Muscle of leg (tissue), 16 donors: Measurements from ENCODE around the gene VPS72. TPM values are rescaled to one million over a fixed set of nuclear protein-coding genes. Genes with fewer than 3 reads are reported as not detected.

ENCODE experiments used
- DNase-seq: peaks from one replicate; pipeline ENCODE4 v3.0.0; 2013
- H3K27ac ChIP-seq: one replicate; pipeline ENCODE4 v1.5.1; 2013; ENCODE audit warnings: mild to moderate bottlenecking, low read length, control low read depth
- H3K27me3 ChIP-seq: one replicate; pipeline ENCODE4 v1.6.1; 2013; ENCODE audit warnings: low read length; ENCODE audit not compliant: control insufficient read depth, insufficient read depth
- H3K36me3 ChIP-seq: one replicate; pipeline ENCODE4 v1.6.1; 2013; ENCODE audit warnings: low read length; ENCODE audit not compliant: control insufficient read depth, insufficient read depth
- H3K4me1 ChIP-seq: one replicate; pipeline ENCODE4 v1.6.1; 2013; ENCODE audit warnings: low read length; ENCODE audit not compliant: control insufficient read depth, insufficient read depth
- H3K4me3 ChIP-seq: one replicate; pipeline ENCODE4 v1.5.1; 2013; ENCODE audit warnings: low read length, control low read depth
- H3K9me3 ChIP-seq: replicated peaks from 2 replicates; pipeline ENCODE4 v1.6.1; 2013; ENCODE audit warnings: low read depth, low read length; ENCODE audit not compliant: control insufficient read depth
- WGBS: methylation state at CpG from one replicate; pipeline ENCODE4 v1.1.5; 2013; ENCODE audit warnings: missing lambda C conversion rate; ENCODE audit not compliant: insufficient coverage; 5-methylcytosine and 5-hydroxymethylcytosine counted together
- long read RNA-seq, 11 donors: transcript quantifications; one replicate each; lab custom pipeline, GENCODE V29; 2026
- polyA plus RNA-seq, 8 donors: library from polyadenylated mRNA; unstranded; fragments of 120-200 nt; gene quantifications; one replicate each; pipeline versions ENCODE4 v1.2.1 to v1.2.3, GENCODE V29; 2013; ENCODE audit warnings: inconsistent platforms in 1 of 8, low replicate concordance in 1 of 8; ENCODE audit not compliant: insufficient read length in 8 of 8, insufficient read depth in 1 of 8
- total RNA-seq: library from RNA; stranded (reverse); fragments of 120-200 nt; gene quantifications from one replicate; pipeline ENCODE4 v1.2.4, GENCODE V29; 2013

VPS72 gene
- total RNA-seq, result 45.0 TPM
- polyA plus RNA-seq, result 10 to 100 TPM; 44.2 to 59.9 (median 52.8) TPM
- long read RNA-seq, donor 1, transcript VPS72-202 (6 exons, 1,527 nt), result major isoform, 8 of 10 reads
- long read RNA-seq, donor 1, partial matches to known transcripts, result 0 of 10 reads
- long read RNA-seq, donor 1, other reads (novel, unspliced or antisense), result 0 of 10 reads
- long read RNA-seq, donor 2, result 0 reads
- long read RNA-seq, donor 3, transcript VPS72-202 (6 exons, 1,527 nt), result major isoform, 16 of 17 reads
- long read RNA-seq, donor 3, partial matches to known transcripts, result 0 of 17 reads
- long read RNA-seq, donor 3, other reads (novel, unspliced or antisense), result 0 of 17 reads
- long read RNA-seq, donor 4, transcript VPS72-202 (6 exons, 1,527 nt), result major isoform, 7 of 14 reads
- long read RNA-seq, donor 4, partial matches to known transcripts, result 6 of 14 reads
- long read RNA-seq, donor 4, other reads (novel, unspliced or antisense), result 0 of 14 reads
- long read RNA-seq, donor 5, transcript VPS72-202 (6 exons, 1,527 nt), result major isoform, 36 of 37 reads
- long read RNA-seq, donor 5, partial matches to known transcripts, result 0 of 37 reads
- long read RNA-seq, donor 5, other reads (novel, unspliced or antisense), result 0 of 37 reads
- long read RNA-seq, donor 6, transcript VPS72-202 (6 exons, 1,527 nt), result major isoform, 28 of 36 reads
- long read RNA-seq, donor 6, partial matches to known transcripts, result 7 of 36 reads
- long read RNA-seq, donor 6, other reads (novel, unspliced or antisense), result 0 of 36 reads
- long read RNA-seq, donor 7, transcript VPS72-202 (6 exons, 1,527 nt), result major isoform, 13 of 31 reads
- long read RNA-seq, donor 7, partial matches to known transcripts, result 16 of 31 reads
- long read RNA-seq, donor 7, other reads (novel, unspliced or antisense), result 0 of 31 reads
- long read RNA-seq, donor 8, transcript VPS72-202 (6 exons, 1,527 nt), result major isoform, 9 of 10 reads
- long read RNA-seq, donor 8, partial matches to known transcripts, result 0 of 10 reads
- long read RNA-seq, donor 8, other reads (novel, unspliced or antisense), result 0 of 10 reads
- long read RNA-seq, donor 9, transcript VPS72-202 (6 exons, 1,527 nt), result major isoform, 12 of 13 reads
- long read RNA-seq, donor 9, partial matches to known transcripts, result 0 of 13 reads
- long read RNA-seq, donor 9, other reads (novel, unspliced or antisense), result 0 of 13 reads
- long read RNA-seq, donor 10, transcript VPS72-202 (6 exons, 1,527 nt), result major isoform, 22 of 22 reads
- long read RNA-seq, donor 10, partial matches to known transcripts, result 0 of 22 reads
- long read RNA-seq, donor 10, other reads (novel, unspliced or antisense), result 0 of 22 reads
- long read RNA-seq, donor 11, transcript VPS72-202 (6 exons, 1,527 nt), result major isoform, 16 of 17 reads
- long read RNA-seq, donor 11, partial matches to known transcripts, result 0 of 17 reads
- long read RNA-seq, donor 11, other reads (novel, unspliced or antisense), result 0 of 17 reads

DNA sequence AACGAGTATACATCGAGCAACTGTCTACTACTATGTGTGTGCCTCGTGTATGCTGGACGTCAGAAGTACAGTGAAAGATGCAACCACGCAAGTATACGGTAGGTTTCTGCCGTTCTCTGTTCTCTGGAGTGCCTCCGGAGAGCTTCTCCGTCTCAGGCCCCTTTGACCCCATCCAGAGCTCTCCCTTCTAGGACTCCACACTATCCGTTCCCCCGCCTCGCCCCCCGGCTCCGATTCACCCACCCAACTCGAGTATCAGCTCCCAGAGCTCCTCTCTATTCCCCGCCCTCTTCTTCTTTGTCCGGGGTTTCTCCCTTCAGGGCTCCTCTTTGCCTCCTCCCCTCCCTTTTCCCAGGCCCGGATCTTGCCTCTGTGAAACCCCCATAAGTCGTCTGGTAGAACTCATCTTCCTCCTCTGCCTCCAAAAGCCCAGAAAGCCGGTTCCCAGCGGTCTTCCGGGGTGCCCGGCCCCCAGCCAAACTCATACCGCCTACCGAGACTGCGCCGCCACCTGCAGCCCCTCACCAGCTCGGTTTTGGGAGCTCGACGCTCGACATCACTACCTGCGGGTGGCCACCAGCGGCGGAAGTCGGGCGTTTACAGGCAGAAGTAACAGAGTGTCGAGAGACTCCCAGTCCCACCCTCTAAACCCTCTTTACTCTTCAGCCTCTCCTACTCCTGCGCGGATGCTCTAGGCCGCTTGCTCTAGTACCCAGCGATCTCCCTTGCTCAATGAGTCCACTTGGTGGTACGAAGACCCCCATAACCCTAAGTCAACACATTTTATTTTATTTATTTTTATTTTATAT lies at the start of gene VPS72:
VPS72 (minus strand) TSS at position 561 of the 809 bp plus-strand sequence; CDS start at position 485, 76 bp downstream.
- peaks cover 13% of the 10 kb centered on the region for H3K36me3 ChIP-seq
- H3K4me3 ChIP-seq, result peak within 1 kb of the TSS; percentile 83
- H3K27me3 ChIP-seq, result no peaks in the 10 kb centered on the region
- H3K9me3 ChIP-seq, result no peaks in the 10 kb centered on the region
- H3K4me1 ChIP-seq, result peaks cover 12% of the 10 kb centered on the region
- peak; percentile 97 for DNase-seq
- peak within 1 kb of the TSS; percentile 95 for H3K27ac ChIP-seq
- 0% methylated on average over 40 of the region's 42 CpGs for WGBS

DNA sequence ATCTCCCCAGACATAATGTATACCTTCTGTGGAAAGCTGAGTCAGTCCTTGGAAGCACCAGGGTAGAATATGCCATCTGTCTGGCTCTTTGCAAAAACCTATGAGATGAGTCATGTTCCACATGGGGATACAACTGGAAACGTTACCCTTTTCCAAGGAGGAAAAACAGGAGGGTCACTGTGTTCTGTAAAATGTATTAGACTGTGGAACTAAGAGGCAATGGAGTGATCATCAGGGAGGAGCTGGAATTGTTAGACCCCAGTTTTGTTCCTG lies 48.4 kb upstream of the VPS72 start:
- Histone ChIP-seq H3K27me3 (no peaks in the 10 kb centered on the region), H3K36me3 (peaks cover 92% of the 10 kb centered on the region), H3K4me1 (no peaks in the 10 kb centered on the region), H3K27ac (no peak overlapping the region), H3K9me3 (no peaks in the 10 kb centered on the region), H3K4me3 (no peak overlapping the region)
- WGBS, result 0% methylated on average over 1 of the region's 1 CpG
- DNase-seq, result peak; percentile 40

- H3K9me3 ChIP-seq, result no peaks in the 10 kb centered on the region
- no CpG with 5 or more reads among the region's 4 CpGs for WGBS
- no peak overlapping the region for H3K27ac ChIP-seq
- H3K27me3 ChIP-seq, result no peaks in the 10 kb centered on the region
- H3K4me3 ChIP-seq, result no peak overlapping the region
- peaks cover 91% of the 10 kb centered on the region for H3K36me3 ChIP-seq
- no peak for DNase-seq
- H3K4me1 ChIP-seq, result no peaks in the 10 kb centered on the region
These were observed 47.9 kb upstream of the VPS72 start for GRCh38 chr1:151237678-151238466.

DNA sequence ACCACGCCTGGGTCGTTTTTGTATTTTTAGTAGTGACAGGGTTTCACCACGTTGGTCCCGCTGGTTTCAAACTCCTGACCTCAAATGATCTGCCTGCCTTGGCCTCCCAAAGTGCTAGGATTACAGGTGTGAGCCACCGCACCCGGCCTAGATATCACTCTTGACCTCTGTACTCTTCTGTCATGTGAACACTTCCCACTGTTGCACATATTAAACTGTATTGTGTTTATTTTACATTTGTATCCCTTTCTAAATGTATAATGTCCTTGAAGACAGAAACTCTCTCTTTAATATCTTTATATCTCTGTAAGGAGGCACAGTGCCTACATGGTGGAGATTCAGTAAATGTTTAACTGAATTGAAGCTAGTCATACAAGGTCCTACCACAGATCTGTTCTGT lies 45.2 kb upstream of the VPS72 start:
- Histone ChIP-seq H3K27me3 (no peaks in the 10 kb centered on the region), H3K4me1 (no peaks in the 10 kb centered on the region), H3K27ac (no peak overlapping the region), H3K36me3 (peaks cover 86% of the 10 kb centered on the region), H3K9me3 (no peaks in the 10 kb centered on the region), H3K4me3 (no peak overlapping the region)
- DNase-seq, result no peak
- 100% methylated on average over 2 of the region's 6 CpGs for WGBS

DNA sequence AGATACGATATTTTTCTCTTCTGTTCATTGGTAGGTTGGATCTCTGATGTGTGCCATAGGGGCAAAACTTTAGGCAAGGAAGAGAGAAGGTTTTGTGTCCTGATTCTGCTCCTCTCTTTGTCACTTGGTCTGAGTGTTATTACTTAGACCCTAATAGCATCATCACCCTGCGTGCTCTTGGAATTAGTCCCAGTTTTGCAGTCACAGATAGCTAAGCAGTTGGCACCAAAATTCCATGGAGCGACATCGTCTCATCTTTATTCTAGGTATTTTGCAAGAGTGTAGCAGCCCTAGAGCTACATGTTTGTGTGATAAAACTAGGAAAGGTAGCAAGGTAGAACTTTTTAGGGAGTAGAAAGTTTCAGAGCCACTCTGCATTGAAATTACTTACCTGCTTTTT lies 32.1 kb upstream of the VPS72 start:
- Histone ChIP-seq H3K36me3 (peaks cover 15% of the 10 kb centered on the region), H3K27ac (no peak overlapping the region), H3K4me3 (no peak overlapping the region), H3K4me1 (no peaks in the 10 kb centered on the region), H3K9me3 (no peaks in the 10 kb centered on the region), H3K27me3 (no peaks in the 10 kb centered on the region)
- WGBS, result 72% methylated on average over 2 of the region's 4 CpGs
- DNase-seq, result peak; percentile 6

DNA sequence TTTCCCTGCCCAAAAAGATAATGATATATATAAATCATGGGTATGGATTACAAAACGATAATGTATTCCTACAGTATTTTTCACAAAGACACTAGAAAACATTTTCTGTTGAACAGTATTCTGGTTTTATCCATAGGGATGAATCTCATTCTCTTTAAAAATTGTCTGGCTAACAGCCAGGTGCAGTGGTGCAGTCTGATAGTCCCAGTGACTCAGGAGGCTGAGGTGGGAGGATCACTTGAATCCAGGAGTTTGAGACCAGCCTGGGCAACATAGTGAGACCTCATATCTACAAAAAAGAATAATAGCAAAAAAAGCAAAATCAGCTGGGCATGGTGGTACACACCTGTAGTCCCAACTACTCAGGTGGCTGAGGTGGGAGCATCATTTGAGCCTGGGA lies 31.6 kb upstream of the VPS72 start:
- H3K4me3 ChIP-seq, result no peak overlapping the region
- H3K27ac ChIP-seq, result no peak overlapping the region
- no CpG with 5 or more reads among the region's 1 CpG for WGBS
- no peaks in the 10 kb centered on the region for H3K4me1 ChIP-seq
- H3K27me3 ChIP-seq, result no peaks in the 10 kb centered on the region
- H3K36me3 ChIP-seq, result peaks cover 15% of the 10 kb centered on the region
- DNase-seq, result no peak
- no peaks in the 10 kb centered on the region for H3K9me3 ChIP-seq

GRCh38 chr1:151213560-151213959 lies 23.6 kb upstream of the VPS72 start:
- no peak overlapping the region for H3K27ac ChIP-seq
- no peak for DNase-seq
- peaks cover 22% of the 10 kb centered on the region for H3K36me3 ChIP-seq
- no peak overlapping the region for H3K4me3 ChIP-seq
- no CpG with 5 or more reads among the region's 2 CpGs for WGBS
- H3K27me3 ChIP-seq, result no peaks in the 10 kb centered on the region
- H3K4me1 ChIP-seq, result no peaks in the 10 kb centered on the region
- H3K9me3 ChIP-seq, result no peaks in the 10 kb centered on the region

DNA sequence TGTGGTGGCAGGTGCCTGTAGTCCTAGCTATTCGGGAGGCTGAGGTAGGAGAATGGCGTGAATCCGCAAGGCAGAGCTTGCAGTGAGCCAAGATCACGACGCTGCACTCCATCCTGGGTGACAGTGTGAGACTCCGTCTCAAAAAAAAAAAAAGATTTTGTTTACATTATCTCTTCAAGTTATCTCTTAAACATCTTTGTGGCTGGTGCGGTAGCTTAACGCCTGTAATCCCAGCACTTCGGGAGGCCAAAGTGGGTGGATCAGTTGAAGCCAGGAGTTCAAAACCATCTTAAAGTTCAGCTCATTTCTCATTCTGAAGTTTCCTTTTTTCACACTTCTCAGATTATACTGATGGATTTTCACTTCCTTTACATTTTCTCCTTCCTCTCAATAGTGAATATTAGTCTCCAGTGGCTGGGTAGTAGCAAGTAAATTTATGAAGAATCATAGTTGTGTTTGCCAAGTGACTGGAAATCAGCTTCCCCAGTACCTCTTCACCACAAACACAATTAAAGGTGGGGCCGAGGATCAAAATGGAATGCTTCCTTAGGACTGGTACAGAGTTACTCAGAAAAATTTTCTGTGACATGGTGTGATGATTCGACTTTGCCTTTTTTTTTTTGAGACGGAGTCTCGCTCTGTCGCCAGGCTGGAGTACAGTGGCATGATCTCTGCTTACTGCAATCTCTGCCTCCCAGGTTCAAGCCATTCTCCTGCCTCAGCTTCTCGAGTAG lies 22.1 kb upstream of the VPS72 start:
- no peaks in the 10 kb centered on the region for H3K27me3 ChIP-seq
- WGBS, result 94% methylated on average over 7 of the region's 15 CpGs
- H3K4me1 ChIP-seq, result no peaks in the 10 kb centered on the region
- DNase-seq, result no peak
- H3K9me3 ChIP-seq, result no peaks in the 10 kb centered on the region
- peaks cover 33% of the 10 kb centered on the region for H3K36me3 ChIP-seq
- no peak overlapping the region for H3K27ac ChIP-seq
- no peak overlapping the region for H3K4me3 ChIP-seq
